ENCODE results near the gene STYX. TPM values are rescaled to one million over a fixed set of nuclear protein-coding genes. Genes with fewer than 3 reads are reported as not detected.

Gene STYX, protein sequence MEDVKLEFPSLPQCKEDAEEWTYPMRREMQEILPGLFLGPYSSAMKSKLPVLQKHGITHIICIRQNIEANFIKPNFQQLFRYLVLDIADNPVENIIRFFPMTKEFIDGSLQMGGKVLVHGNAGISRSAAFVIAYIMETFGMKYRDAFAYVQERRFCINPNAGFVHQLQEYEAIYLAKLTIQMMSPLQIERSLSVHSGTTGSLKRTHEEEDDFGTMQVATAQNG
- 14.4 and 16.7 TPM in 2 replicates for total RNA-seq

GRCh38 chr14:52729925-52730708 is at the start of gene STYX:
TSS of gene STYX (plus strand) at chr14:52730166. CDS start at chr14:52730475, 309 bp downstream.

DNA sequence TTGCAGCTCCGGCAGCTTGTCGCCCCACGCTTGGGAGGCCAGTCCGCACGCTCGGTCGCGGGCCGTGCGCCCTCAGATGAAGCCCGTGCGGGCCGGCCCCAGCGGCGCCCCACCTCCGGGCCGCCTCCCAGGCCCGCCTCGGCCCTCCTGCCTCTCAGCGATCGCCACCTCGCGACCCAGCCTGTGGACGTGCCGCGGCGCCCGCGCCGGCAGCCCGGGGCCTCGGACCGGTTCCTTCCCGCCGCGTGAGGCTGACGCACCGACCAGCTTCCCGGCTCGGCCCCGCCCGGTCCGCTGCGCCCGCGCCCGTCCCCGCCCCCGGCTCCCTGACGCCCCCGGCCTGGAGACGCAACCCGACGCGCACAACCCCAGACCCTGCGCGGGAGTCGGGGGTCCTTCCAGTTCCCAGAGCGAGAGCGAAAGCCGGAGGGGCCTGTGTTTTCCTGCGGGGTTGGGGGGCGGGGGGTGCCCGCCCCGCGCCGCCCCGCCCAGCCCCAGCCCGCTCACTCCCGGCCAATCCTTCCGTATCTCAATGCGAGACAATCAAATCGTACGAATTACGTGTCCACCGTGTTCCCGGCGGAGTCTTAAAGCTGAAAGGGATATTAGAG is 34.4 kb upstream of the STYX start, which contains the start of gene ERO1A:
ERO1A (minus strand) TSS at position 78 of the 611 bp plus-strand sequence; CDS start at position 1, 77 bp downstream.

DNA sequence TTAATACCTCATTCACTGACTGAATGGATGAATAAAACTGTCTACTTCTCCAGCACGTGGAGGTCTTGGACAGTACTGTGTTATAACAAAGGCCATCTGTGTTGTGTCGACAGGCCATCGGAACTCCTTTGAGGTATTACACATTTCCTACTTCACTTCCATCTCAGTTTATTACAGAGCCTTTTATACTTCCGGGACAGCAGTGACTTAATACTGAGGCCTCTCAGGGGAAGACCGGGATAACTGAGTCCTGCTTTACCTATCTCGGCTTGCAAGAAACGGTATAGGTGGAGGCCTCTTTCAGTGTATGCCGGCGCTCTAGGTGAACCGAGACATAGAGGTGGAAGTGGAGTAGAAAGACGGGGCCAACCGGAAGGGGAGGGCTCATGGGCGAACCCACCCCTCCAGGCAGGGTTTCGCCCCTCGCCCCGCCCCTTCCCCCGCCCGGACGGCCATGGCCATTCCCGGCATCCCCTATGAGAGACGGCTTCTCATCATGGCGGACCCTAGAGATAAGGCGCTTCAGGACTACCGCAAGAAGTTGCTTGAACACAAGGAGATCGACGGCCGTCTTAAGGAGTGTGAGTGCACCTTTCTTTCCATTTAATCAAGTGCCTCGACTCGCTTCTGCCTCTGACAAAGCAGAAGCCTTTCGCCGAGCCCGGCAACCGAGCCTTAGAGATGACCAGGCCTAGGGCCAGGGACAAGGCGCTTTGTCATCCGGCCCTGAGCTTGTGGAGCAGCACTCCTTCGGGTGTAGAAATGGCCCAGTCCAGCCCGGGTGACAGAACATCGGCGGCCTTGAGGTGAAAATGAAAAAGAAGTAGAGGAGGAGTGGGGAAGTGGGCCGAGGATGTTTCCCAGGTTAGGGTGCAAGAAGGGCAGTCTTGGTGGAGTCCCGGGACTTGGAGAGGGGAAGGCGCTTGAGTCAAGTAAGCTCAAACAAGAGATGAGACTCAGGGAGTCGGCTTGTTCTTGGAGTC is 23.0 kb upstream of the STYX start, which contains the start of gene PSMC6:
PSMC6 (plus strand) TSS at position 477 of the 983 bp plus-strand sequence; CDS start at position 497, 20 bp downstream.

GRCh38 chr14:52791223-52792096 is 61.5 kb downstream of the STYX start, which contains the start of gene GNPNAT1:
TSS of gene GNPNAT1 (minus strand) at chr14:52791607. CDS start at chr14:52784650, 6,957 bp downstream.

Other genes starting within 250 kb of the STYX start
- 5.1 and 6.4 TPM in 2 replicates for gene TXNDC16, start 177.7 kb upstream of the STYX start, total RNA-seq
- 0.39 and 0.87 TPM in 2 replicates for gene GPR137C, start 177.3 kb upstream of the STYX start, total RNA-seq
- 38.1 and 62.5 TPM in 2 replicates for gene ERO1A, start 34.6 kb upstream of the STYX start, total RNA-seq
- gene PSMC6, start 23.0 kb upstream of the STYX start, total RNA-seq, result 61.8 and 69.0 TPM in 2 replicates
- 26.7 and 28.0 TPM in 2 replicates for gene GNPNAT1, start 61.4 kb downstream of the STYX start, total RNA-seq
- gene FERMT2, start 220.9 kb downstream of the STYX start, total RNA-seq, result 86.3 and 93.8 TPM in 2 replicates

Measured in cardiac ventricle fibroblast (primary cell).